GM12873 (cell line): ENCODE data around the gene INHBC.
A peak's percentile ranks its signal among the peaks of the same experiment; 100 is the strongest.

Experiments used
- CTCF ChIP-seq: IDR thresholded peaks from 2 replicates; pipeline ENCODE4 v1.5.1; 2012; ENCODE audit warnings: low read depth, mild to moderate bottlenecking, moderate library complexity, low read length, control low read depth; ENCODE audit not compliant: insufficient read depth; ENCODE audit errors: missing control alignments

The INHBC gene

GRCh38 chr12:57479376-57480115 lies 45.0 kb downstream of the INHBC start, which contains the start of gene ARHGAP9:
Gene ARHGAP9, minus strand, starts transcription at chr12:57479866. Its CDS starts 460 bp downstream, at chr12:57479406.
- TF ChIP-seq CTCF = no peak

GRCh38 chr12:57481671-57482070 lies 47.1 kb downstream of the INHBC start:
- TF ChIP-seq CTCF = no peak

GRCh38 chr12:57483466-57483865 lies 48.9 kb downstream of the INHBC start:
- TF ChIP-seq CTCF = no peak

- no peak for TF ChIP-seq CTCF
Measured at GRCh38 chr12:57485695-57486094, 51.1 kb downstream of the INHBC start.

GRCh38 chr12:57487055-57487596 lies 52.5 kb downstream of the INHBC start:
- no peak for TF ChIP-seq CTCF

- peak; percentile 33 for TF ChIP-seq CTCF
Measured at GRCh38 chr12:57487597-57488401, 53.2 kb downstream of the INHBC start, which contains the start of gene MARS1. Gene MARS1, plus strand, starts transcription at chr12:57488068. Its CDS starts 23 bp downstream, at chr12:57488091.
